HepG2 (cell line): Measurements from ENCODE around the gene AUH. TPM values are rescaled to one million over a fixed set of nuclear protein-coding genes. Genes with fewer than 3 reads are reported as not detected.
A peak's percentile ranks its signal among the peaks of the same experiment; 100 is the strongest.

ENCODE experiments used
- CENPBD1 ChIP-seq: sonication (generic); formaldehyde crosslinking; IDR thresholded peaks from 2 replicates; pipeline ENCODE4 v1.8.0; 2022; ENCODE audit warnings: missing genetic modification reagents, low read depth, mild to moderate bottlenecking, borderline replicate concordance
- E2F2 ChIP-seq: sonication (generic); formaldehyde crosslinking; IDR thresholded peaks from 2 replicates; pipeline ENCODE4 v1.4.0; 2020; ENCODE audit warnings: missing genetic modification reagents, borderline replicate concordance
- EED ChIP-seq: sonication (generic); formaldehyde crosslinking; IDR thresholded peaks from 2 replicates; pipeline ENCODE4 v1.5.0; 2020; ENCODE audit warnings: mild to moderate bottlenecking, missing genetic modification reagents
- KLF16 ChIP-seq, 2 experiments: sonication (generic) in 1 of 2; formaldehyde crosslinking in 1 of 2; IDR thresholded peaks; 2 replicates each; pipeline versions ENCODE4 v1.6.1 to v1.8.0; 2016 to 2023; ENCODE audit warnings: missing genetic modification reagents in 2 of 2, missing compliant biosample characterization in 1 of 2
- POLR2A ChIP-seq, 2 experiments: IDR thresholded peaks; 2 replicates each; pipeline ENCODE4 v1.6.1; 2011; ENCODE audit warnings: low read depth in 2 of 2, low read length in 2 of 2, mild to moderate bottlenecking in 1 of 2, moderate library complexity in 1 of 2; ENCODE audit not compliant: insufficient read depth in 1 of 2
- TCF7 ChIP-seq: sonication (generic); IDR thresholded peaks from 2 replicates; pipeline ENCODE4 v1.6.1; 2016; ENCODE audit warnings: antibody characterized with exemption, low read depth
- TEAD2 ChIP-seq: sonication (generic); formaldehyde crosslinking; IDR thresholded peaks from 2 replicates; pipeline ENCODE4 v1.9.0; 2021; ENCODE audit warnings: missing genetic modification reagents
- ZNF235 ChIP-seq: sonication (generic); formaldehyde crosslinking; IDR thresholded peaks from 2 replicates; pipeline ENCODE4 v1.8.1; 2023; ENCODE audit warnings: mild to moderate bottlenecking, missing genetic modification reagents, borderline replicate concordance
- ZNF570 ChIP-seq: sonication (generic); formaldehyde crosslinking; IDR thresholded peaks from 2 replicates; pipeline ENCODE4 v1.4.0; 2020; ENCODE audit warnings: mild to moderate bottlenecking, missing genetic modification reagents, borderline replicate concordance
- ZNF710 ChIP-seq: sonication (generic); formaldehyde crosslinking; IDR thresholded peaks from 2 replicates; pipeline ENCODE4 v1.5.0; 2020; ENCODE audit warnings: mild to moderate bottlenecking, missing genetic modification reagents, borderline replicate concordance
- polyA plus RNA-seq, 8 experiments: library from polyadenylated mRNA; depleted of rRNA in 3 of 8; stranded (reverse) in 7 of 8; unstranded in 1 of 8; fragments of >200 nt; fragmentation: Illumina TruSeq in 4 of 8; extraction: Trizol in 4 of 8; gene quantifications; 2 replicates each; pipeline versions ENCODE4 v1.2.1 to v1.2.3, GENCODE V29; 2011 to 2016; ENCODE audit warnings: low read depth in 4 of 8, missing spikeins in 1 of 8, mixed read lengths in 1 of 8; ENCODE audit not compliant: insufficient read depth in 1 of 8
- total RNA-seq, 5 experiments: library from RNA; depleted of rRNA; stranded (reverse); fragments of >200 nt; fragmentation: Illumina TruSeq; extraction: Trizol; gene quantifications; 2 replicates each; pipeline ENCODE4 v1.2.3, GENCODE V29; 2016; ENCODE audit warnings: low read depth in 1 of 5

The AUH gene
- total and polyA plus RNA-seq, 2 of the 13 experiments (the other 11 are each of a cell fraction or from before 2014, with no cell fraction given): 25.8 to 31.9 TPM

GRCh38 chr9:91207729-91208418, 153.8 kb downstream of the AUH start (continued):
- TF ChIP-seq ZNF710 (CRISPR knock-in tag): no peak
- no peak for TF ChIP-seq CENPBD1
- TF ChIP-seq EED (CRISPR knock-in tag): no peak
- no peak for TF ChIP-seq E2F2 (CRISPR knock-in tag)
- TF ChIP-seq ZNF570 (CRISPR knock-in tag): no peak
- TF ChIP-seq ZNF235 (CRISPR knock-in tag): no peak
- no peak for TF ChIP-seq TEAD2 (CRISPR knock-in tag)
- no peak for TF ChIP-seq TCF7
- no peak; a peak in 1 of 4 replicates for TF ChIP-seq KLF16 (CRISPR knock-in tag; IDR thresholded peaks at IDR 0.05)
- TF ChIP-seq POLR2A (IDR thresholded peaks at IDR 0.05; ENCODE audit: insufficient read depth in 1 of 2, low read depth in 2 of 2, low read length in 2 of 2): 0 out of 4 replicates have a peak, but pooled peaks of 1 of the 2 experiments have one; percentile 18
